H1 (cell line): ENCODE measurements around the gene PACSIN2. TPM values are rescaled to one million over a fixed set of nuclear protein-coding genes. Genes with fewer than 3 reads are reported as not detected.
A peak's percentile ranks its signal among the peaks of the same experiment; 100 is the strongest.

Experiments
- CTCF ChIA-PET: fragments of 300-600 bp; sonication (Branson Sonifier 250); formaldehyde crosslinking; loops from one replicate; lab custom pipeline; 2021; ENCODE audit not compliant: partially characterized antibody; lab: Charles Lee
- POLR2A ChIA-PET: fragments of 300-600 bp; sonication (Branson Sonifier 250); formaldehyde crosslinking; loops from one replicate; lab custom pipeline; 2021; ENCODE audit warnings: inconsistent platforms; ENCODE audit not compliant: partially characterized antibody; lab: Charles Lee
- DNase-seq, 2 experiments: peaks; one replicate each; pipeline versions ENCODE4 v3.0.0 to v3.0.0-alpha.2; 2010 to 2022; ENCODE audit warnings: low spot score in 2 of 2, low read depth in 1 of 2, mixed read lengths in 1 of 2
- FAIRE-seq: peaks from 2 replicates; lab custom pipeline; 2011; peaks lifted over from hg19 to GRCh38; lab: Jason Lieb, UNC
- H2AFZ ChIP-seq: 2 replicates; pipeline ENCODE4 v1.8.1; 2012; ENCODE audit warnings: low read length, inconsistent platforms
- H2AK5ac ChIP-seq: 2 replicates; pipeline ENCODE4 v1.6.1; 2013; ENCODE audit warnings: low read depth, low read length
- H2BK120ac ChIP-seq: replicated peaks from 2 replicates; pipeline ENCODE3; 2013; ENCODE audit warnings: low read depth, low read length, inconsistent platforms
- H2BK12ac ChIP-seq: 2 replicates; pipeline ENCODE4 v1.6.1; 2013; ENCODE audit warnings: low read depth, low read length
- H2BK15ac ChIP-seq: 2 replicates; pipeline ENCODE4 v1.6.1; 2013; ENCODE audit warnings: low read length
- H2BK20ac ChIP-seq: 2 replicates; pipeline ENCODE4 v1.6.1; 2013; ENCODE audit warnings: low read length
- H2BK5ac ChIP-seq: 2 replicates; pipeline ENCODE4 v1.6.1; 2013; ENCODE audit warnings: low read depth, low read length
- H3K14ac ChIP-seq: 2 replicates; pipeline ENCODE4 v1.6.1; 2013; ENCODE audit warnings: inconsistent platforms; ENCODE audit not compliant: insufficient read length
- H3K18ac ChIP-seq: 2 replicates; pipeline ENCODE4 v1.6.1; 2013; ENCODE audit warnings: low read length; ENCODE audit errors: extremely low read depth
- H3K23ac ChIP-seq: 2 replicates; pipeline ENCODE4 v1.6.1; 2013; ENCODE audit warnings: inconsistent platforms; ENCODE audit not compliant: insufficient read length
- H3K23me2 ChIP-seq: 2 replicates; pipeline ENCODE4 v1.6.1; 2013; ENCODE audit warnings: low read depth, low read length
- H3K27ac ChIP-seq: 2 replicates; pipeline ENCODE4 v1.6.1; 2011; ENCODE audit warnings: low read depth, low read length, inconsistent platforms
- H3K27me3 ChIP-seq, 4 experiments: replicated peaks in 1 of 4; 1 replicate in 1 of 4; 2 replicates in 3 of 4; pipeline versions ENCODE4 v1.6.1 to v1.8.1; 2011 to 2013; ENCODE audit warnings: low read length in 3 of 4, mild to moderate bottlenecking in 3 of 4, inconsistent platforms in 2 of 4, mixed read lengths in 2 of 4, moderate library complexity in 1 of 4; ENCODE audit not compliant: control insufficient read depth in 3 of 4, insufficient read depth in 3 of 4; ENCODE audit errors: extremely low read depth in 1 of 4
- H3K36me3 ChIP-seq, 4 experiments: 2 replicates each; pipeline versions ENCODE4 v1.6.1 to v1.8.1; 2011 to 2013; ENCODE audit warnings: mild to moderate bottlenecking in 4 of 4, low read length in 3 of 4, moderate library complexity in 2 of 4, control low read depth in 1 of 4, inconsistent platforms in 1 of 4; ENCODE audit not compliant: insufficient read depth in 4 of 4, control insufficient read depth in 2 of 4
- H3K4ac ChIP-seq: replicated peaks from 2 replicates; pipeline ENCODE3; 2013; ENCODE audit warnings: low read length, low read depth, mixed read lengths, inconsistent platforms; ENCODE audit not compliant: insufficient read length
- H3K4me1 ChIP-seq, 4 experiments: replicated peaks in 1 of 4; 1 replicate in 1 of 4; 2 replicates in 3 of 4; pipeline versions ENCODE4 v1.6.1 to v1.8.1; 2011 to 2013; ENCODE audit warnings: low read length in 3 of 4, inconsistent platforms in 2 of 4, mixed read lengths in 1 of 4; ENCODE audit not compliant: insufficient read depth in 4 of 4, control insufficient read depth in 3 of 4
- H3K4me2 ChIP-seq, 2 experiments: 2 replicates each; pipeline versions ENCODE4 v1.6.1 to v1.8.1; 2011 to 2013; ENCODE audit warnings: low read depth in 2 of 2, low read length in 2 of 2, control low read depth in 1 of 2, inconsistent platforms in 1 of 2, mild to moderate bottlenecking in 1 of 2; ENCODE audit not compliant: insufficient read depth in 1 of 2
- H3K4me3 ChIP-seq, 4 experiments: fragments of 200-600, 300-600 bp in 1 of 4; sonication (generic), shearing (Covaris generic), sonication (Bioruptor Twin) in 1 of 4; 2 replicates each; pipeline versions ENCODE4 v1.5.1 to v1.8.1; 2011 to 2016; ENCODE audit warnings: low read length in 4 of 4, low read depth in 3 of 4, control low read depth in 2 of 4, inconsistent platforms in 2 of 4, mild to moderate bottlenecking in 2 of 4, mixed read lengths in 1 of 4, moderate library complexity in 1 of 4; ENCODE audit not compliant: insufficient read depth in 2 of 4; ENCODE audit errors: extremely low read depth in 1 of 4
- H3K56ac ChIP-seq: replicated peaks from 2 replicates; pipeline ENCODE3; 2013; ENCODE audit warnings: low read depth, mild to moderate bottlenecking, mixed read lengths, low read length, inconsistent platforms; ENCODE audit not compliant: insufficient read length
- H3K79me1 ChIP-seq: 2 replicates; pipeline ENCODE4 v1.6.1; 2013; ENCODE audit warnings: low read depth, low read length, control low read depth
- H3K79me2 ChIP-seq, 2 experiments: 2 replicates each; pipeline versions ENCODE4 v1.6.1 to v1.8.1; 2012 to 2013; ENCODE audit warnings: low read length in 2 of 2, mild to moderate bottlenecking in 2 of 2, inconsistent platforms in 1 of 2; ENCODE audit not compliant: insufficient read depth in 2 of 2, control insufficient read depth in 1 of 2
- H3K9ac ChIP-seq, 4 experiments: replicated peaks in 1 of 4; 1 replicate in 1 of 4; 2 replicates in 3 of 4; pipeline versions ENCODE4 v1.6.1 to v1.8.1; 2011 to 2013; ENCODE audit warnings: low read depth in 3 of 4, low read length in 3 of 4, control low read depth in 2 of 4, mild to moderate bottlenecking in 2 of 4, moderate library complexity in 2 of 4, inconsistent platforms in 1 of 4; ENCODE audit errors: extremely low read depth in 1 of 4
- H3K9me3 ChIP-seq, 2 experiments: 2 replicates each; pipeline versions ENCODE4 v1.6.1 to v1.8.1; 2012 to 2013; ENCODE audit warnings: mild to moderate bottlenecking in 2 of 2, moderate library complexity in 2 of 2, control low read depth in 1 of 2, inconsistent platforms in 1 of 2, low read depth in 1 of 2, low read length in 1 of 2, mixed read lengths in 1 of 2; ENCODE audit not compliant: insufficient read depth in 2 of 2
- H4K20me1 ChIP-seq, 2 experiments: replicated peaks in 1 of 2; 2 replicates each; pipeline versions ENCODE3 to v1.8.1; 2011 to 2013; ENCODE audit warnings: inconsistent platforms in 2 of 2, low read length in 2 of 2, mild to moderate bottlenecking in 1 of 2; ENCODE audit not compliant: insufficient read depth in 2 of 2, control insufficient read depth in 1 of 2
- H4K5ac ChIP-seq: 2 replicates; pipeline ENCODE4 v1.6.1; 2013; ENCODE audit warnings: low read length, low read depth, mixed read lengths, inconsistent platforms; ENCODE audit not compliant: insufficient read length
- H4K8ac ChIP-seq: 2 replicates; pipeline ENCODE4 v1.8.0; 2013; ENCODE audit warnings: mild to moderate bottlenecking, moderate library complexity, low read length, inconsistent platforms; ENCODE audit not compliant: insufficient read depth; ENCODE audit errors: extremely low read depth
- H4K91ac ChIP-seq: replicated peaks from 2 replicates; pipeline ENCODE3; 2013; ENCODE audit warnings: low read length, mixed read lengths, inconsistent platforms; ENCODE audit not compliant: insufficient read length
- BRCA1 ChIP-seq: IDR thresholded peaks from 2 replicates; pipeline ENCODE4 v1.6.1; 2012; ENCODE audit warnings: low read depth, low read length, improper control_type of control experiment
- CHD2 ChIP-seq: IDR thresholded peaks from 2 replicates; pipeline ENCODE4 v1.6.1; 2012; ENCODE audit warnings: low read length, improper control_type of control experiment
- EZH2 ChIP-seq: fragments of 200-600 bp; sonication (generic); IDR thresholded peaks from 2 replicates; pipeline ENCODE4 v1.7.1; 2012; ENCODE audit warnings: low read depth, mild to moderate bottlenecking, moderate library complexity, low read length, inconsistent platforms; ENCODE audit not compliant: severe bottlenecking
- HDAC6 ChIP-seq: IDR thresholded peaks from one replicate; pipeline ENCODE4 v1.7.1; 2012; ENCODE audit warnings: low read depth, mild to moderate bottlenecking, inconsistent platforms, low read length, moderate library complexity
- POLR2A ChIP-seq, 2 experiments: IDR thresholded peaks; 1 replicate in 1 of 2; 2 replicates in 1 of 2; pipeline ENCODE4 v1.6.1; 2011; ENCODE audit warnings: low read depth in 2 of 2, low read length in 2 of 2, mild to moderate bottlenecking in 2 of 2; ENCODE audit errors: control extremely low read depth in 1 of 2
- RAD21 ChIP-seq, 2 experiments: IDR thresholded peaks in 1 of 2; conservative IDR thresholded peaks in 1 of 2; 2 replicates each; pipeline ENCODE4 v1.6.1; 2011; ENCODE audit warnings: low read depth in 2 of 2, low read length in 2 of 2, improper control_type of control experiment in 1 of 2, inconsistent platforms in 1 of 2, mild to moderate bottlenecking in 1 of 2, moderate library complexity in 1 of 2
- SIN3A ChIP-seq, 2 experiments: IDR thresholded peaks in 1 of 2; conservative IDR thresholded peaks in 1 of 2; 2 replicates each; pipeline ENCODE4 v1.6.1; 2011 to 2012; ENCODE audit warnings: low read length in 2 of 2, improper control_type of control experiment in 1 of 2, low read depth in 1 of 2, mild to moderate bottlenecking in 1 of 2
- SIX5 ChIP-seq: IDR thresholded peaks from 2 replicates; pipeline ENCODE4 v1.6.1; 2011; ENCODE audit warnings: mild to moderate bottlenecking, low read depth, low read length
- TBP ChIP-seq: IDR thresholded peaks from 2 replicates; pipeline ENCODE4 v1.6.1; 2011; ENCODE audit warnings: low read depth, low read length, improper control_type of control experiment
- WGBS, 2 experiments: shearing (Covaris generic) in 1 of 2; methylation state at CpG; one replicate each; pipeline versions ENCODE4 v1.1.6 to v1.1.7; 2013 to 2015; ENCODE audit warnings: low lambda C conversion rate in 2 of 2, mixed read lengths in 2 of 2, inconsistent platforms in 1 of 2, low coverage in 1 of 2, missing lambda C conversion rate in 1 of 2; ENCODE audit not compliant: insufficient replicate concordance in 2 of 2, insufficient coverage in 1 of 2, insufficient read length in 1 of 2; ENCODE audit errors: extremely low coverage in 1 of 2, missing lambda C conversion rate in 1 of 2; 5-methylcytosine and 5-hydroxymethylcytosine counted together
- polyA plus RNA-seq, 7 experiments: library from polyadenylated mRNA; depleted of rRNA in 3 of 7; stranded (reverse) in 5 of 7; unstranded in 2 of 7; fragments of >200 nt in 5 of 7; fragments of 200-250 nt in 2 of 7; gene quantifications; 1 replicate in 5 of 7; 2 replicates in 1 of 7; 4 replicates in 1 of 7; pipeline versions ENCODE4 v1.2.1 to v1.2.3, GENCODE V29; 2011 to 2013; ENCODE audit warnings: missing spikeins in 2 of 7, mixed read lengths in 2 of 7
- total RNA-seq: library from RNA; stranded (reverse); fragmentation: NEBNext Ultra II Directional; extraction: Animal tissue kit (Norgen Biotek cat#: 25700); gene quantifications from 2 replicates; pipeline ENCODE4 v1.2.1, GENCODE V29; 2021
- TF ChIP-seq, protein P1 (sequence below): IDR thresholded peaks from 2 replicates; pipeline ENCODE4 v1.6.1; 2012; ENCODE audit warnings: inconsistent platforms
- TF ChIP-seq, protein P2 (sequence below): IDR thresholded peaks from 2 replicates; pipeline ENCODE4 v1.6.1; 2012; ENCODE audit warnings: inconsistent platforms

The PACSIN2 gene
- total and polyA plus RNA-seq, 2 of the 8 experiments (the other 6 are each of a cell fraction or from before 2014, with no cell fraction given) = 44.8 to 64.2 TPM

DNA sequence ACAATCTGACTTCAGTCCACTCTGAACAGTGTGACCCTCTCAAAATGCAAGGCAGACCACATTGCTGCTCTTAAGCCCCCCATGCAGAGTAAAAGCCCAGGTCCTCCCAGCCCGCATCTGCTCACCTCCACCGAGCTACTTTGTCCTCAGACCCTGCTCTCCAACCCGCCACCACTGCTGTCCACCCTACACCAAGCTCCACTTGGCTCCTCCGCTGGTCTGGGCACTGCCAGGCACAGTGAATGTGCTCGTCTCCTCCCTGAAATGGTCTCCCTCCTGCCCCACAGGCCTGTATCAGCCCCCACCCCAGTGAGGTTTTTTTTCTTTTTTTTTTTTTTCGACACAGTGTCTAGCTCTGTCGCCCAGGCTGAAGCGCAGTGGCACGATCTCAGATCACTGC is 90.5 kb downstream of the PACSIN2 start:
- no peak overlapping the region for H3K4me2 ChIP-seq
- DNase-seq = no peak
- no peak overlapping the region for H2BK20ac ChIP-seq
- no peak overlapping the region for H4K91ac ChIP-seq
- H3K79me2 ChIP-seq = peaks cover 2 to 58% of the 10 kb centered on the region in 2 experiments
- CTCF ChIA-PET = interaction anchor here (0.6 to 2.9 kb wide), 5 partner anchors 14 to 131 kb away, joined by 4 to 10 read pairs (median 8); no protein-coding TSS in a partner anchor
- H3K9ac ChIP-seq = no peak overlapping the region; a peak in 1 of 7 replicates
- no peak overlapping the region for H3K56ac ChIP-seq
- peaks cover 18% of the 10 kb centered on the region for H3K79me1 ChIP-seq
- H3K4me1 ChIP-seq = peaks cover 2 to 6% (median 5%) of the 10 kb centered on the region in 4 experiments; a peak in 6 of 7 replicates
- no peaks in the 10 kb centered on the region for H3K36me3 ChIP-seq
- H2AK5ac ChIP-seq = no peak overlapping the region
- H3K4ac ChIP-seq = no peak overlapping the region
- 87% methylated on average over 8 of the region's 9 CpGs; no CpG with 5 or more reads in 1 of the 2 experiments for WGBS, 2 experiments
- no peak overlapping the region for H2BK15ac ChIP-seq
- peaks cover 7 to 16% of the 10 kb centered on the region in 2 experiments for H4K20me1 ChIP-seq
- H3K27ac ChIP-seq = no peak overlapping the region
- no peak overlapping the region for H2AFZ ChIP-seq
- H3K27me3 ChIP-seq = no peaks in the 10 kb centered on the region
- H2BK5ac ChIP-seq = peak overlapping the region; percentile 44; the same call in 1 of the 2 replicates
- POLR2A ChIA-PET = interaction anchor here (1.0 to 1.4 kb wide), 3 partner anchors 15 to 91 kb away, joined by 3 to 4 read pairs (median 3); no protein-coding TSS in a partner anchor
- no peak overlapping the region for H3K4me3 ChIP-seq
- H3K23me2 ChIP-seq = peaks cover 2% of the 10 kb centered on the region; the same call in 1 of the 2 replicates
- no peak overlapping the region for H2BK12ac ChIP-seq
- no peak for FAIRE-seq
- H4K5ac ChIP-seq = no peak overlapping the region
- peak overlapping the region; percentile 69 for H3K14ac ChIP-seq
- TF ChIP-seq HDAC6 (no peak), POLR2A (IDR thresholded peaks at IDR 0.05; ENCODE audit: control extremely low read depth in 1 of 2, low read depth in 2 of 2, low read length in 2 of 2) (no peak), SIN3A (conservative IDR thresholded peaks at IDR 0.05 in 1 of 2, IDR thresholded peaks at IDR 0.05 in 1 of 2; ENCODE audit: low read depth in 1 of 2, low read length in 2 of 2) (no peak), TBP (no peak), RAD21 (IDR thresholded peaks at IDR 0.05 in 1 of 2, conservative IDR thresholded peaks at IDR 0.05 in 1 of 2; ENCODE audit: low read depth in 2 of 2, low read length in 2 of 2) (no peak), SIX5 (no peak), BRCA1 (no peak), EZH2 (no peak), CHD2 (no peak)
- TF ChIP-seq, protein P1, sequence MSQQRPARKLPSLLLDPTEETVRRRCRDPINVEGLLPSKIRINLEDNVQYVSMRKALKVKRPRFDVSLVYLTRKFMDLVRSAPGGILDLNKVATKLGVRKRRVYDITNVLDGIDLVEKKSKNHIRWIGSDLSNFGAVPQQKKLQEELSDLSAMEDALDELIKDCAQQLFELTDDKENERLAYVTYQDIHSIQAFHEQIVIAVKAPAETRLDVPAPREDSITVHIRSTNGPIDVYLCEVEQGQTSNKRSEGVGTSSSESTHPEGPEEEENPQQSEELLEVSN = no peak
- TF ChIP-seq, protein P2, sequence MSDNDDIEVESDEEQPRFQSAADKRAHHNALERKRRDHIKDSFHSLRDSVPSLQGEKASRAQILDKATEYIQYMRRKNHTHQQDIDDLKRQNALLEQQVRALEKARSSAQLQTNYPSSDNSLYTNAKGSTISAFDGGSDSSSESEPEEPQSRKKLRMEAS = no peak
- H3K18ac ChIP-seq = no peak overlapping the region
- no peak overlapping the region for H3K23ac ChIP-seq
- H4K8ac ChIP-seq = no peak overlapping the region; the same call in 1 of the 2 replicates
- no peak overlapping the region for H2BK120ac ChIP-seq
- H3K9me3 ChIP-seq = no peaks in the 10 kb centered on the region
